Heart left ventricle (tissue), 16 donors: ENCODE data around the gene CDHR5. TPM values are rescaled to one million over a fixed set of nuclear protein-coding genes. Genes with fewer than 3 reads are reported as not detected.
A peak's percentile ranks its signal among the peaks of the same experiment; 100 is the strongest.

Source experiments
- ATAC-seq, 4 donors: fragments of 200-7000 bp; cut with Tn5 transposase; one replicate each; pipeline ENCODE4 v1.9.1; 2020 to 2022; ENCODE audit warnings: moderate library complexity in 4 of 4, mild to moderate bottlenecking in 3 of 4, moderate number of reproducible peaks in 1 of 4
- DNase-seq, 5 donors: peaks; one replicate each; pipeline ENCODE4 v3.0.0-alpha.2; 2020
- H3K27ac ChIP-seq, 12 donors: fragments of 200-600 bp; sonication (generic) in 4 of 12; one replicate each; pipeline versions ENCODE4 v1.5.0 to v1.8.0; 2016 to 2022; ENCODE audit warnings: mild to moderate bottlenecking in 2 of 12
- H3K27me3 ChIP-seq, 9 donors: fragments of 200-600 bp; sonication (generic) in 2 of 9; one replicate each; pipeline versions ENCODE4 v1.5.1 to v1.8.0; 2016 to 2022; ENCODE audit warnings: mild to moderate bottlenecking in 3 of 9
- H3K36me3 ChIP-seq, 9 donors: fragments of 200-600 bp; sonication (generic) in 2 of 9; one replicate each; pipeline versions ENCODE4 v1.5.0 to v1.8.0; 2018 to 2022; ENCODE audit warnings: mild to moderate bottlenecking in 2 of 9
- H3K4me1 ChIP-seq, 12 donors: fragments of 200-600 bp; sonication (generic) in 4 of 12; one replicate each; pipeline versions ENCODE4 v1.5.0 to v1.8.0; 2016 to 2022; ENCODE audit warnings: mild to moderate bottlenecking in 3 of 12
- H3K4me3 ChIP-seq, 12 donors: fragments of 200-600 bp; sonication (generic) in 4 of 12; one replicate each; pipeline versions ENCODE4 v1.5.0 to v1.8.0; 2017 to 2022; ENCODE audit warnings: mild to moderate bottlenecking in 9 of 12, moderate library complexity in 4 of 12
- H3K9me3 ChIP-seq, 12 donors: fragments of 200-600 bp; sonication (generic) in 4 of 12; one replicate each; pipeline versions ENCODE4 v1.5.0 to v1.8.0; 2016 to 2022; ENCODE audit warnings: mild to moderate bottlenecking in 1 of 12
- CTCF ChIP-seq, 12 donors: fragments of 200-600 bp; sonication (generic) in 4 of 12; IDR thresholded peaks; one replicate each; pipeline versions ENCODE4 v1.5.0 to v1.8.0; 2018 to 2022; ENCODE audit warnings: antibody characterized with exemption in 12 of 12, mild to moderate bottlenecking in 5 of 12
- POLR2A ChIP-seq, 2 donors: fragments of 450-650 bp; IDR thresholded peaks; one replicate each; pipeline ENCODE4 v1.6.1; 2017; ENCODE audit warnings: antibody characterized with exemption in 2 of 2, mild to moderate bottlenecking in 2 of 2, moderate library complexity in 2 of 2
- WGBS, 4 donors: extraction: QIAGEN DNeasy Blood & Tissue Kit in 2 of 4; methylation state at CpG; one replicate each; pipeline versions ENCODE4 v1.1.5 to v1.1.7; 2013 to 2018; 5-methylcytosine and 5-hydroxymethylcytosine counted together
- intact Hi-C, 10 donors: fragments of 100-400 bp; cut with DNase I; formaldehyde crosslinking; loops; one replicate each; pipeline versions ENCODE4 v1.11.1 to v1.14.2; 2022
- polyA plus RNA-seq, 2 donors: library from polyadenylated mRNA; stranded (reverse); fragments of 200-250 nt; gene quantifications; one replicate each; pipeline ENCODE4 v1.2.3, GENCODE V29; 2013
- total RNA-seq, 9 donors: library from RNA; depleted of rRNA in 2 of 9; stranded (reverse); fragments of >200 nt in 2 of 9; fragmentation: NEBNext Ultra II Directional in 3 of 9; extraction: Animal tissue kit (Norgen Biotek cat#: 25700) in 3 of 9; gene quantifications; one replicate each; pipeline versions ENCODE4 v1.1.0 to v1.2.4, GENCODE V29; 2016 to 2023
- donor health status: ischemic (EF 13 %, LVEDD 7.1; RV severe dilation, severe dysfunction).
- donor health status: healthy with polysubstance abuse.
- donor health status: DM: no; HTN: yes; CAD: no.
- donor health status: DM: no; HTN: no; CAD: no.
- donor health status: ischemic (EF 25% LVEDD 6.9; RV normal size, moderate dysfunction).
- donor health status: ischemic (EF 25% LVEDD 5.7; RV mildly dilated, moderate dysfunction).
- donor health status: healthy.
- donor health status: DM: yes; HTN: yes; CAD: no.
- donor health status: ischemic (EF 35%, LVEDD 5.7; RV mildly dilated, moderate dysfunction).
- donor health status: nonischemic (EF 11% LVEDD 7.7; RV severe dilation, severe dysfunction).
- donor health status: DM: yes; HTN: yes; CAD: no.
- donor health status: PGD.
- donor health status: ischemic (EF 29% LVEDD 5.4; RV normal size, mild dysfunction).
- donor health status: nonischemic (EF 23%, LVEDD 6.1; RV moderate dilation, normal function).

The CDHR5 gene
- total and polyA plus RNA-seq, 11 donors: 0.07 TPM; not detected in 10

GRCh38 chr11:595400-595799, 29.4 kb downstream of the CDHR5 start:
- H3K27me3 ChIP-seq: no peaks in the 10 kb centered on the region
- WGBS, 4 donors: 89 to 94% (median 92%) methylated on average over 8 to 10 of the region's 10 CpGs
- intact Hi-C loops: no loop called here
- no peak for ATAC-seq
- H3K27ac ChIP-seq: no peak overlapping the region
- H3K36me3 ChIP-seq: peaks cover 0 to 100% (median 97%) of the 10 kb centered on the region in 9 donors
- no peaks in the 10 kb centered on the region for H3K4me1 ChIP-seq
- TF ChIP-seq POLR2A (IDR thresholded peaks at IDR 0.05): no peak
- no peak for TF ChIP-seq CTCF (IDR thresholded peaks at IDR 0.05)
- DNase-seq: no peak
- H3K4me3 ChIP-seq: no peak overlapping the region
- no peaks in the 10 kb centered on the region for H3K9me3 ChIP-seq

GRCh38 chr11:593347-593746, 31.4 kb downstream of the CDHR5 start:
- H3K27ac ChIP-seq: no peak overlapping the region
- H3K9me3 ChIP-seq: no peaks in the 10 kb centered on the region
- H3K27me3 ChIP-seq: no peaks in the 10 kb centered on the region
- H3K4me1 ChIP-seq: no peaks in the 10 kb centered on the region
- no peak overlapping the region for H3K4me3 ChIP-seq
- intact Hi-C loops: no loop called here
- DNase-seq: peak in 1 of 5 donors; percentile 48
- no peak for TF ChIP-seq CTCF (IDR thresholded peaks at IDR 0.05)
- TF ChIP-seq POLR2A (IDR thresholded peaks at IDR 0.05): no peak
- no peak for ATAC-seq
- H3K36me3 ChIP-seq: peaks cover 0 to 99% (median 95%) of the 10 kb centered on the region in 9 donors
- 92 to 94% (median 93%) methylated on average over 19 to 21 of the region's 21 CpGs for WGBS, 4 donors

GRCh38 chr11:592918-593317, 31.8 kb downstream of the CDHR5 start:
- peaks cover 0 to 99% (median 95%) of the 10 kb centered on the region in 9 donors for H3K36me3 ChIP-seq
- no peak overlapping the region for H3K4me3 ChIP-seq
- intact Hi-C loops: no loop called here
- no peaks in the 10 kb centered on the region for H3K9me3 ChIP-seq
- 89 to 91% (median 90%) methylated on average over 10 of the region's 10 CpGs for WGBS, 4 donors
- TF ChIP-seq POLR2A (IDR thresholded peaks at IDR 0.05) (no peak), CTCF (IDR thresholded peaks at IDR 0.05) (no peak)
- ATAC-seq: no peak
- no peak for DNase-seq
- peaks cover 0 to 4% (median 0%) of the 10 kb centered on the region in 12 donors for H3K4me1 ChIP-seq
- no peak overlapping the region for H3K27ac ChIP-seq
- no peaks in the 10 kb centered on the region for H3K27me3 ChIP-seq

GRCh38 chr11:592501-592900, 32.3 kb downstream of the CDHR5 start:
- DNase-seq (no peak), ATAC-seq (no peak)
- no peaks in the 10 kb centered on the region for H3K9me3 ChIP-seq
- WGBS, 4 donors: 96 to 97% (median 96%) methylated on average over 22 of the region's 22 CpGs
- H3K4me3 ChIP-seq: no peak overlapping the region
- H3K27ac ChIP-seq: no peak overlapping the region
- intact Hi-C loops: no loop called here
- H3K4me1 ChIP-seq: peaks cover 0 to 8% (median 0%) of the 10 kb centered on the region in 12 donors
- TF ChIP-seq POLR2A (IDR thresholded peaks at IDR 0.05): no peak
- TF ChIP-seq CTCF (IDR thresholded peaks at IDR 0.05): no peak
- H3K36me3 ChIP-seq: peaks cover 0 to 99% (median 95%) of the 10 kb centered on the region in 9 donors
- no peaks in the 10 kb centered on the region for H3K27me3 ChIP-seq
